ENCODE results near the gene SSH3.

The SSH3 gene, protein sequence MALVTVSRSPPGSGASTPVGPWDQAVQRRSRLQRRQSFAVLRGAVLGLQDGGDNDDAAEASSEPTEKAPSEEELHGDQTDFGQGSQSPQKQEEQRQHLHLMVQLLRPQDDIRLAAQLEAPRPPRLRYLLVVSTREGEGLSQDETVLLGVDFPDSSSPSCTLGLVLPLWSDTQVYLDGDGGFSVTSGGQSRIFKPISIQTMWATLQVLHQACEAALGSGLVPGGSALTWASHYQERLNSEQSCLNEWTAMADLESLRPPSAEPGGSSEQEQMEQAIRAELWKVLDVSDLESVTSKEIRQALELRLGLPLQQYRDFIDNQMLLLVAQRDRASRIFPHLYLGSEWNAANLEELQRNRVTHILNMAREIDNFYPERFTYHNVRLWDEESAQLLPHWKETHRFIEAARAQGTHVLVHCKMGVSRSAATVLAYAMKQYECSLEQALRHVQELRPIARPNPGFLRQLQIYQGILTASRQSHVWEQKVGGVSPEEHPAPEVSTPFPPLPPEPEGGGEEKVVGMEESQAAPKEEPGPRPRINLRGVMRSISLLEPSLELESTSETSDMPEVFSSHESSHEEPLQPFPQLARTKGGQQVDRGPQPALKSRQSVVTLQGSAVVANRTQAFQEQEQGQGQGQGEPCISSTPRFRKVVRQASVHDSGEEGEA

DNA sequence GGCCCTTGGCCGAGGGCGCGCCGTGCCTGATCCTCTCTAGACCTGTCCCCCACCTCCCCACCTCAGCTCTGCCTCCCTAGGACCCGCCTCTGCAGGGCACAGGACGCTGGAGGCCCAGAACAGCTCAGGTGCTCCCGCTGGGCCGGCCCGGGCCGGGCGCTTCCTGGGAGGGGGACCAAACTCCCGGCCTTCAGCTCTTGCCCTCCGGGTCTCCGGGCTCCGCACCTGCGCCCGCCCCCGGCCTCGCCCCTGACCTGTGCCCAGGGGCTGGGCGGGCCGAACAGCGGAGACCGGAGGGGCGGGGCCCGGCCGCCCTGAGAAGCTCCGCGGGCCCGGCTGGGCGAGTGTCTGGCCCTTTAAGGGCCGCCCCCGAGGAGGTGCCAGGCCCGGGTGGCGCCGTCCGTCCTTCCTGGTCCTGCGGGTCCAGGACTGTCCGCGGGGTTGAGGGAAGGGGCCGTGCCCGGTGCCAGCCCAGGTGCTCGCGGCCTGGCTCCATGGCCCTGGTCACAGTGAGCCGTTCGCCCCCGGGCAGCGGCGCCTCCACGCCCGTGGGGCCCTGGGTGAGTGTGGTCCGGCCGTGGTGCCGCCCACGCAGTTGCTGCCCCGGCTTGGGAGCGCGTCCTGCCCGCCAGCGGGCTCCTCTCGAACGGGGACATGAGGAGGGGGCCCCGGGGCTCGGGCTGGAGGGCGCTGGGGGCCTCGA is at the start of gene SSH3:
TSS of gene SSH3 (plus strand) at position 399 of the 703 bp plus-strand sequence. CDS start at position 495, 96 bp downstream.
- DNase-seq (ENCODE audit: low read depth in 3 of 3): peak in 1 of 3 experiments; percentile 44

DNA sequence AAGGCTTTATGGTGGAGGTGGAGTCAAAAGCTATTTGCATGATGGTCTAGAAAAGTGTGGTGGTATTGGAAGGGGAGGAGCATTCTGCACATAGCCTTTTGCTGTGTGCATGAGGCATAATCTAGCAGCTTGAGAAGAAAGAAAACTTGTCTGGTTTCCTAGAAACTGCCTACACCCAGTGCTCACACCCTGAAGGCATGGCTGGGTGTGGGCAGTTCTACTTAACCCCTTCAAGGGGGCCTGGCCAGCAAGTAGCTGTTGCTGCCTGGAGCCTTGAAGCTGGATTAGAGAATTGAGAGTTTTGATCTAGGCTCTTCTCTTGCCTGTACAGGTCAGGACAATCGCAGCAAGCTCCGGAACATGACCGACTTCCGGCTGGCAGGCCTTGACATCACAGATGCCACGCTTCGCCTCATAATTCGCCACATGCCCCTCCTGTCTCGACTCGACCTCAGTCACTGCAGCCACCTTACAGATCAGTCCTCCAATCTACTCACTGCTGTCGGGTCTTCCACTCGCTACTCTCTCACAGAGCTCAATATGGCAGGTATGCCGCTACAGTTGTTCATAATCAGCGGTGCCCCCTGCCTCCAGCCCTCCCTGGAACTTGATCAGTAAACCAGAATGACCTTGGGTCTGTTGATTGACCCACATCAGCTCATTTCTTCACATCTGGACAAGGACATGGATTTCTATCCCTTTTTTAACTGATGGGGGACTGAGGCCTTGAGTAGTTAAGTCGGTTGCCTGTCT is 49.3 kb upstream of the SSH3 start:
- DNase-seq (ENCODE audit: low read depth in 3 of 3): no peak

DNA sequence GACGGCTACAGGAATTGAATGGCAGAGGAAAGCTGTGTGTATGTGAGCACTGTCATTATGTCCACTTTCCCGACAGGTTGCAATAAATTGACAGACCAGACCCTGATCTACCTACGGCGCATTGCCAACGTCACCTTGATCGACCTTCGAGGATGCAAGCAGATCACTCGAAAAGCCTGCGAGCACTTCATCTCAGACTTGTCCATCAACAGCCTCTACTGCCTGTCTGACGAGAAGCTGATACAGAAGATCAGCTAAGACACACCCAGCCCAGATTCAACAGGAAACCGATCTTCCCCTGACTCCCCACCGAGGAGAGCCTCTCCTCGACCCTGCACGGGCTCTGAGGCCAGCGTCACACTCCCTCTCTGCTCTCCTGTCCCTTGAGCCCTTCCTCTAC is 48.5 kb upstream of the SSH3 start:
- no peak for DNase-seq (ENCODE audit: low read depth in 3 of 3)

DNA sequence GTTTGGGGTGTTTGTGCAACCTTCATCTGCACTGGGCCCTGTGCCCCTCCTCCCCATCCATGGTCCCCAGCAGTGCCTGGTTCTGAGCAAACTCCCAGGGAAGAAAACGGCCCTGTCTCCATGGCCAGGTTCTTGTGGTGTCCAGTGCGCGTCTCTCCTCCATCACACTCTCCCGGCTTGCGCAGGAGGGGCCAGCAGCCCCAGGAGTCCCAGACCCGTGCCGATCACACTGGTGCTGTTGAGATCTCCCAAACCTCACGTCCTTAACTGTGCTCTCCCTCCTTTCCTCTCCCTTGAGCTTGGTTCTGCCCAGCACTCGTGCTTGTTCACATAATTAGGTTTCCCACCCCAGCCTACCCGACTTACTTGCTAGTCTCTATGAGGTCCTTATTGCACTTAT is 48.0 kb upstream of the SSH3 start:
- DNase-seq (ENCODE audit: low read depth in 3 of 3): no peak

DNA sequence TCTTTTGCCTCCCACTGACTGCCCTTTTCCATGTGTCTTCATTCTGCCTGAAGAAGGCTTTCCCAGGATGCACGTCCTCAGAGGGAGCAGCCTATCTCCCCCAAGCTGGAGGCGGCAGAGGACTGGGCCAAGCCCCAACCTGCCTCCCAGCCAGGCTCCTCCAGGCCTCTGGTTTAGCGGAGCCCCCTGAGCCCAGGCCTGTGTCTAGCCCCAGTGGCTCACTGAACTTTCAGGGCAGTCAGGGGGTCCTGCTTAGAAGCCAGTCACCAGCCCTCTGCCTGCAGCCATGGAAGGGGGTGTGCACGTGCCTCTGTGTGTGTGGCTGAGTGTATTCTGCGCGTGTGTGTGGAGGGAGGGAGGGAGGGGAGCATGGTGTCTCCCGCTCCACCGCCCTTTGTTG is 47.5 kb upstream of the SSH3 start:
- DNase-seq (ENCODE audit: low read depth in 3 of 3): no peak

DNA sequence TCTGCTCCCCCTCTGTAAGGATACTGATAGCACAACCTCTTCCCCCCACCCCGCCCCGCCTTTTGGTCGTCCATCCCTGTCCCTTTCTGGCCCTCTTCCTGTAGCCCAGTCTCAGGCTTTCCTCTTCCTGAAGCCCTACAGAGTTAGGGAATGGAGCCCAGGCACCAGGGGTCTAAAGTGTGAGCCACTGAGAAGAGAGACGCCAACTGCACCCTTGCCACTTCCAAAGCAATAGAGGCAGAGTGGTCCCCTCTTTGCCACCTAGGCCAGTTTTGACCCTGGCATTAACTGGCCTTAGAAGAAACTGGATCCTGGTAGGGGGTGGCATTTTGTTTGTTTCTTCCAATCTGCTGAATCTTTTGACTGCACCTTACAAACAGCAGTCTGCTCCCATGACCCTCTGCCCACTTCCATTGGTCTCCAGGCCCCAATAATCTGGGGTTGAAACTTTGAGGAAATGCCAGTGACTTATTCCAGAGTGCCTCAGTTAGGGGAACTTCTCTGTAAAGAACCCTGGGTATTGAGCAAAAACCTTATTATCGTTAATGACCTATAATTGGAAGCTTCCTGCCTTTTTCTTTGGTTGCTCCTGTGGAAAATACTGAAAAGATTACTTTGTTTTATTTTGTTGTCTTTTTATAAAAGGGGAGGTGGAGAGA is 46.7 kb upstream of the SSH3 start:
- no peak for DNase-seq (ENCODE audit: low read depth in 3 of 3)

DNA sequence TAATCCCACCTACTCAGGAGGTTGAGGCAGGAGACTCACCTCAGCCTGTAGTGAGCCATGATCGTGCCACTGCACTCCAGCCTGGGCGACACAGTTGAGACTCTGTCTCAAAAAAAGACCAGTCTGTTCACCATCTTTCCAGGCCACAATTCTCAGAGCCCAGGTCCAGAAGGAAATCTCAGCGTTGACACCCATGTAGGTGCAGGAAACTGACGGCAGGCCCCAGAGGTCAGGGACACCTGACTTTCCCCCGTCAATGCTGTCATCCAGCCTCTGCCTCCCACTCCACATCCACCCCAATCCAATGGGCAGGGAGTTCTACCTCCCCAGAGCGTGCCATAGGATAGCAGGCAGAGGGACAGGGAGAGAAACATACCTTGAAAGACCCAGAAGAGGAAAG is 42.9 kb upstream of the SSH3 start:
- no peak for DNase-seq (ENCODE audit: low read depth in 3 of 3)

DNA sequence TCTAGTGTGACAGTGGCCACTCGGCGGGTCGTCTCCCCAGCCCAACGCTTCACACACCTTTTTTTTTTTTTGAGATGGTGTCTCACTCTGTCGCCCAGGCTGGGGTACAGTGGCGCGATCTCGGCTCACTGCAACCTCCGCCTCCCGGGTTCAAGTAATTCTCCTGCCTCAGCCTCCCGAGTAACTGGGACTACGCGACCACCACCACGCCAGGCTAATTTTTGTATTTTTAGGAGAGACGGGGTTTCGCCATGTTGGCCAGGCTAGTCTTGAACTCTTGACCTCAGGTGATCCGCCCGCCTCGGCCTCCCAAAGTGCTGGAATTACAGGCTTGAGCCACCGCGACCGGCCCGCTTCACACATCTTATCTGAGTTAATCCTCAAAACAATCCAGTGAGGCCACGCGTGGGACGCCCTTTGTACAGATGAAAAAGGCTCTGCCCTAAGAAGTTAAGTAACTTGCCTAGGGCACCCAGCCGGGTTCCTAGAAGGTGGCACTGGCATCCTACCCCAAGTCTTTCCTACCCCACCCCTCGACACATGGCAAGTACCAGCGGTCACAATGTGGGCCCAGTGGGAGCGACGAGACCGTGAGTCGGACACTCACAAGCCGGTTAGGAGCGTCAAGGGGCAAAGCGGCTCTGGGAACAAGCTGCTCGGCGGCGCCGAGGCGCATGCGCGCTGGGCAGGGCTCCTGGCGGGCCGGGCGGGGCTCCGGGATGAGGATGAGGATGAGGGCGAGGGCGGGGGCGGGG is 42.3 kb upstream of the SSH3 start:
- peak in 1 of 3 experiments; percentile 69 for DNase-seq (ENCODE audit: low read depth in 3 of 3)

DNA sequence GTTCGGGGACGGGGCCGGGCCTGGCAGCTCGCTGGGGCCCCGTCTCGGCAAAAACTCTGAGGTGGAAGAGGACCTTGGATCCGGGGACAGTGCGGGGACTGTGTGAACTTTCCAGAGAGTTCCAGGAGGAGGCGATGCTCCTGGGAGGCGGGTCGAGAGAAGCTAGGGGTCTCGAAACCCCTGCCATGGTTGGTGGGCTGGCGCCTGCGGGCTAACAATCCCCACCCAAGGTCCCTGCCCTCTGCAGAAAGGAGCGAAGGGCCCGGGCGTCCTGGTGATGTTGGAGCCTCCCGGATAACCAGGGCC is 41.7 kb upstream of the SSH3 start:
- no peak for DNase-seq (ENCODE audit: low read depth in 3 of 3)

DNA sequence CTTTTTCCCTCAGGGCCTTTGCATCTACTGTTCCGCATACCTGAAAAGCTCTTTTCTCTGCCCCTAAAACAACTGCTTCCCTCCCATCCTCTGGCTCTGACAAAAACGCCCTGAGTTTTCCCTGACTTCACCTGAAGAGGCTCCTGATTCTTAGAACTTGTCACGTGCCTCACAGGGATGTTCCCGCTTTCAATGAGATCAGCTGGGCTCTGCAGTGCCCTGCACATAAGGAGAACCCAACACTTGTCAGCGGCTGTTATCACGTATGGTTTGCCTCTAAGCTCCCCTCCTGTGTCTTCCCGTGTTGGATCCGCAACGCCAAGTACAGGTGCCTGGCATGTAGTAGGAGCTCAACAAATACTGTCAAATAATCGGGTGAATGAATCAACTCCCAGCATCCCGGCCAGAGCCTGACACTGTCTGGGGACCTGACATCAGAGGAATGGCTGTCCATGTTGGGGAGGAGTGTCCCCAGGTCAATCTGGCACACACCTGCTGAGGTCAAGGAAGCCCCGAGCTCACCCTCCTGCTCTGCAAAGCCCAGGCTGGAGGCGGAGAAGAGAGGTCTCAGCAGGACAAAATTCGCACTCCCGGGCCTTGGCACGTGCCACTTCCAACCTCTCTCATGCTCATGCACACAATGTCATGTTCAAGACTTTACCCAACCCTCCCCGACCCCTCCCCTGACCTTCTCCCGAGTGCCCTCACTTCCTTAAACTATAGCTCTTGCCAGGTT is 41.2 kb upstream of the SSH3 start:
- DNase-seq (ENCODE audit: low read depth in 3 of 3): no peak

DNA sequence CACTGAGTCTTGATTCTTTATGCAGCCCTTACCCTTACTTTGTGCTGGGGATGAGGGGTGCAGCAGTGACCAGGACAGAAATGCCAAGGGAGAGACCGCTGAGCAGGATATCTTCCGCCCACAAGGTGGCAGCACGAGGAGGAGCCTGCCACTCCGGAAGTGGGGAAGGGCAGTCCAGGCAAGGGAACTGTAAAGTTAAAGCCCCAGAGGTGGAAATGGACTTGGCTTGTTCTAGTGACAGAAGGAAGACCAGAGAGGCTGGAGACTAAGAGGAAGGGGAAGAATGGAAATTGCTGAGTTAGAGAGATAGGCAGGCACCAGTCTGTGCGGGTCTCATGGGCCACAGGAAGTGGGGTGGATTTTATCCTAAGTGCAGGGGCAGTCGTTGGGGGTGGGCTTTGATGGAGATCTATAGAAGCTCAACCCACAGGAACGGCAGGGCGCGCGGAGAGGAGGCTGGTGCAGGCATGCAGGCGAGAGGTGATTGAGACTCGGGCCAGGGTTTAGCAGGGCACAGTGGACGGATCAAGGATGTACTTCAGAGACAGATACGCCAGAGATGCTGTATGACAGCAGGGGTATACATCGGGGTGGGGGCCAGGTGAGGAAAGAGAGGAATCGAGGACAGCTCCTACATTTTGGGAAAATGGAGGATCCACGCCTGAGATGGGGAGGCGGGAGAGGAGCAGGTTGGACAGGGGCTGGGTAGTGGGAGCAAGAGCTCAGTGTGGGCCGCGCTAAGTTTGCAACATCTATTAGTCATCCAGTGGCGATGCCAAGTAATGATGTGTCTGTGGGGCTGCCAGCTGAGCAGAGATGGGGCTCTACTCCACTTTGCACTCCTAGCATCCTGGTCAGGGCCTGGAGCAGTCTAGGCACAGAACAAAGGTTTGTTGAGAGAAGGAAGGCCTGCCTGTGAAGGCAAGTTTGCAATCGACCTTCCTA is 40.3 kb upstream of the SSH3 start:
- peak in 1 of 3 experiments; percentile 70 for DNase-seq (ENCODE audit: low read depth in 3 of 3)

DNA sequence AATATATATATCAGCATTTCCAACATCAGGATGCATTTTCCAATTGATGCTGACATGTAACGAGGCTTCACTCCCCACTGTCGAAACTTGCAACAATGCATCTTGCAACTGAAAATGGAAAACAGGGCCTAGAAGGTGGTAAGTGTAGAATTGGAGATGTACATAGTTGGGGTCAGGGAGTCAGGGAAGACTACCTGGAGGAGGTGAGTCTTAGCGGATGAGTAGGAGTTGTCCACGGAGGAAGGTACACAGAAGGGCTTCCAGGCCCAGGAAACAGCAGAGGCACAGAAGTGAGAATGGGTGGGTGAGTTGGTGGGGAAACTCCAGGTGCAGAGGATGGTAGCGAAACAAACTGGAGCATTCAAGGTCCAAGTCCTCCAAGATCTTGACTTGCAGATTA is 39.1 kb upstream of the SSH3 start:
- no peak for DNase-seq (ENCODE audit: low read depth in 3 of 3)

DNA sequence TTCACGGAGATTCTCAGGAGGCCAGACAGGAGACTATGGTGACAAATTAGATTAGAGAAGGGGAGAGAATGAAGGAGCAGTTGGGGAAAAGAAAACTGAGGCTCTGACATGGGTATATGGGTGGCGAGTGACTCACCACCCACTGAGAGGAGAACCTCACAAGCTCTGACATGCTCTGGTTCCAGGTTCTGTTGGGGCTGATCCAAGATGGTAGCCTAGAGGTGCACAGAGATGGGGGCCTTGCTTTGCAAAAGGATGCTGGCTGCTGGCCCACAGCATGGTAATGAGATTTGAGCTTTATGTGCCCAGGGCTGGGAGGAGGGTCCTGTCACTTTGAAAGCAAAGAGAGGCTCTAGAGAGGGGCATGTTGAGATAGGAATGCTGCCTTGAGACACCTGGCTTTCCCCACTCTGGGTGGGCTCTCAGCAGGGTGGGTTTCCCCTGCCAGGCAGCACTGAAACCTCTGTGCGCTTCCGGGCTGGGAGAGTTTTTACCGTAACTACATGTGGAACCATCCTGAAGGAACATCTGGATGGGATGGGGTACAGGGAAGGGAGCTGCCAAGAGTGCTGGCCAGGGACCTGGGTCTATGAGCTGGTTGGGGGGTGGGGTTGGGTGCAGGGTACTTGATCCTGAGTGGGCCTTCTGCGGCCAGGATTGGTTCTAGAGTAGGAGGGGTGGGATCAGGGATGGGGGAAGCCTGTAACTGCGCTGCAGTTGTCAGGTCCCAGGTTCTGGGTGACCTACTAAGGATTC is 38.3 kb upstream of the SSH3 start:
- DNase-seq (ENCODE audit: low read depth in 3 of 3): no peak

DNA sequence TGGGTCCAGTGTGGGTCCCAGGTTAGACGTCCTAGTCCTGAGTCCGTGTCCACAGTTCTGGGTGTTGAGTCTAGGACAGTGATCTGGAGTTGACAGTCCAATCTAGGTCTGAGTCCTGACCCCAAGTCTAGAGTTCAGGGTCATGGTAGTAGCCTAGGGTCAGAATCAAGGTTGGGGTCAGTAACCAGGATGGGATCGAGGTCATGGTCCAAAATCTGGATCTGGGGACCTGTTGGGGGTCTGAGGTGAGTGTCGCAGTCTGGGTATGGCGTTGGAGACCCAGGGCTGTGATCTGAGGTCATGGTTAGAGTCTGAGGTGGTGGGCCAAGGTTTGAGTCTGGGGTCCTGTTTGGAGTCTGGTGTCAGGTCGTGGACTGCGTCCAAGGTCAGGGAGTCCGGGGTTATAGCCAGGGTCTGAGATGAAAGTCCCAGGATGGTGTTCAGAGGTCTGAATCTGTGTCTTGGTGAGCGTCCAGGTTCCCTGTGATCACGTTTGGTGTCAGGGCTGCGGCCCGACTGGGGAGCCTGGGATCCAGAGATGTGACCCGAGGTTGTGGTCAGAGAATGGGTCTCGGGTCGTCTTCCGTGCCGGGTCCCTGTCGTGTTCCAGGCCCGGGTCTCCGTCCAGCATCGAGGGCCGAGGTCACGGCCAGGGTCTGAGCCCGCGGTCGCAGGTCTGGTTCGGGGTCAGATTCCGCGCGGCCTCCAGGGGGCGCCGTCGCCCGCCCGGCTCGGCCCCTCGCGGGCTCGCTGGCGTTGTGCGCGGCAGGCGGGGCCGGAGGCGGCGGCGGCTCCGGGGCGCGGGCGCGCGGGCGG is 37.5 kb upstream of the SSH3 start:
- peak in 2 of 3 experiments; percentile 64 to 74 for DNase-seq (ENCODE audit: low read depth in 3 of 3)

DNA sequence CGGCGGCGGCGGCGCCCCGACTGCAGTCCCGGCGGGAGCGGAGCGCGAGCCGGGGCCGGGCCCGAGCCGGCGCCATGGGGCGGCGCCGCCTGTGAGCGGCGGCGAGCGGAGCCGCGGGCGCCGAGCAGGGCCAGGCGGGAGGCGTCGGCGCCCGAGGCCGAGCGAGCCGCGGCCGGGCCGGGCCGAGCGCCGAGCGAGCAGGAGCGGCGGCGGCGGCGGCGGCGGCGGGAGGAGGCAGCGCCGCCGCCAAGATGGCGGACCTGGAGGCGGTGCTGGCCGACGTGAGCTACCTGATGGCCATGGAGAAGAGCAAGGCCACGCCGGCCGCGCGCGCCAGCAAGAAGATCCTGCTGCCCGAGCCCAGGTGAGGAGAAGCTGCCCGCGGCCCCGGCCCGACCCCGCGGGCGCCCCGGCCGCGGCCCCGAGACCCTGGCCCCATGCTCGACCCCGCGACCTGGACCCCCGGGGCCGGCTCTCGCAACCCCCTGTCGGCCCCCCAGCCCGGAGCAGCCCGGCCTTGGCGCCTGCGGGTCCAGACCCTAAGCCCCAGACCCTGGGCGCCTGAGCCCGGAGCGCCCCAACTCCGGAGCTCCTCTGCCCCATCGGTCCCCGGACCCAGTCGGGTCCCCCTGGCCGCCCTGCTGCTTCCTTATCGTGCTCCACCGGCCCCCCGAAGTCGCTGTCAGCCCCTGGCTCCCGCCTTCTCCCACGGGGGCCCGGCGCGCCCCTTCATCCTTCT is 36.7 kb upstream of the SSH3 start, which contains the start of gene GRK2:
TSS of gene GRK2 (plus strand) at position 25 of the 739 bp plus-strand sequence. CDS start at position 252, 227 bp downstream.
- no peak for DNase-seq (ENCODE audit: low read depth in 3 of 3)

All from stimulated activated CD4-positive, alpha-beta T cell treated with anti-CD3 and anti-CD28 coated beads, TNF-alpha, amount 100 ng/mL, for 24 hours (primary cell).